Progenitor cell of endocrine pancreas (in vitro differentiated cells): ENCODE measurements around the gene YWHAB. TPM values are rescaled to one million over a fixed set of nuclear protein-coding genes. Genes with fewer than 3 reads are reported as not detected.
"Not testable (repeated sequence)": the region's sequence is repeated elsewhere in the genome, so short reads cannot be mapped to it uniquely, and the experiment has no call there.

Experiments used
- DNase-seq: peaks from one replicate; pipeline ENCODE4 v3.0.0; 2021; ENCODE audit warnings: low spot score; ENCODE audit not compliant: unreplicated experiment
- H3K27ac Mint-ChIP-seq: 2 replicates; pipeline ENCODE4 v1.8.0; 2021; ENCODE audit warnings: mild to moderate bottlenecking, moderate library complexity, mixed read lengths
- H3K27me3 Mint-ChIP-seq: 2 replicates; pipeline ENCODE4 v1.8.0; 2021; ENCODE audit warnings: mixed read lengths
- H3K36me3 Mint-ChIP-seq: 2 replicates; pipeline ENCODE4 v1.8.0; 2022; ENCODE audit warnings: mixed read lengths; ENCODE audit not compliant: insufficient read depth
- H3K4me1 Mint-ChIP-seq: 2 replicates; pipeline ENCODE4 v1.8.0; 2021; ENCODE audit warnings: low read depth, mixed read lengths
- H3K4me3 Mint-ChIP-seq: 2 replicates; pipeline ENCODE4 v1.8.0; 2021; ENCODE audit warnings: low read depth, mild to moderate bottlenecking, moderate library complexity, mixed read lengths
- H3K9me3 Mint-ChIP-seq: 2 replicates; pipeline ENCODE4 v1.8.0; 2021; ENCODE audit warnings: low read depth, mixed read lengths
- total RNA-seq: library from RNA; stranded (reverse); gene quantifications from 2 replicates; pipeline ENCODE4 v1.2.1, GENCODE V29; 2021
- TF ChIP-seq, protein P1 (sequence below): fragments of 200-600 bp; sonication (generic); IDR thresholded peaks from one replicate; pipeline ENCODE4 v1.5.0; 2021; ENCODE audit warnings: antibody characterized with exemption, mild to moderate bottlenecking; ENCODE audit not compliant: unreplicated experiment

The YWHAB gene
- total RNA-seq, 1 donor from 2014 or later, result 125 TPM

DNA sequence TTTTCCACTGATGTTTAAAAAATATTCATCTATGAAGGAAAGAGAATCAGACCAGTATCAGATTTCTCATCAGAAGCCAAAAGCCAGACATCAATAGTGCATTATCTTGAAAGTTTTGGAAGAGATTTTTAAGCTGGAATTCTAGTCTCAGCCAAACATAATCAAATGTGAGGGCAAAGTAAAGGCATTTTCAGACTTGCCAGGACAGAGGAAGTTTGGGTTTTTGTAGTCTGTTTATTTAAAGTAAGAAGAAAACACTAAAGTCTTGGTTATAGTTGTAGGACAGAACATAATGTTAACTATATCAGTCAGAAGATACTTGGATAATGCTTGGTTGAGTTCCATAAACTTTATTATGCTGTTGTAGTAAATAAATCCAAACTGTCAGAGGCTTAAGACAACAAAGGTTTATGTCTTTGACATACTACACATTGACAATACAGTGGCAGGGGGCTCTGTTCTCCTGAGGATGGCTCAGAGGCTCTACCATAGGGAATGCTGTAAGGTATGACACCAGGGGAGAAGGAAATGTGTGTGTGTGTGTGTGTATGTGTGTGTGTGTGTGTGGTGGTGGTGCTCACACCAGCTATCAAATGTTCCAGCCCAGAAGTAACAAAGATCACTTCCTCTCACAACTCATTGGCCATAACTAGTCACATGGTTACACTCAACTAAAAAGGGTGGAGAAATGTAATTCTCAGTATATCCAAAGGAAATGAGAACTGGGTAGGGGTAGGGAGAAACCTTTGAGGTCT, 26.7 kb upstream of the YWHAB start:
- peaks cover 4% of the 10 kb centered on the region for H3K9me3 Mint-ChIP-seq
- TF ChIP-seq, protein P1, sequence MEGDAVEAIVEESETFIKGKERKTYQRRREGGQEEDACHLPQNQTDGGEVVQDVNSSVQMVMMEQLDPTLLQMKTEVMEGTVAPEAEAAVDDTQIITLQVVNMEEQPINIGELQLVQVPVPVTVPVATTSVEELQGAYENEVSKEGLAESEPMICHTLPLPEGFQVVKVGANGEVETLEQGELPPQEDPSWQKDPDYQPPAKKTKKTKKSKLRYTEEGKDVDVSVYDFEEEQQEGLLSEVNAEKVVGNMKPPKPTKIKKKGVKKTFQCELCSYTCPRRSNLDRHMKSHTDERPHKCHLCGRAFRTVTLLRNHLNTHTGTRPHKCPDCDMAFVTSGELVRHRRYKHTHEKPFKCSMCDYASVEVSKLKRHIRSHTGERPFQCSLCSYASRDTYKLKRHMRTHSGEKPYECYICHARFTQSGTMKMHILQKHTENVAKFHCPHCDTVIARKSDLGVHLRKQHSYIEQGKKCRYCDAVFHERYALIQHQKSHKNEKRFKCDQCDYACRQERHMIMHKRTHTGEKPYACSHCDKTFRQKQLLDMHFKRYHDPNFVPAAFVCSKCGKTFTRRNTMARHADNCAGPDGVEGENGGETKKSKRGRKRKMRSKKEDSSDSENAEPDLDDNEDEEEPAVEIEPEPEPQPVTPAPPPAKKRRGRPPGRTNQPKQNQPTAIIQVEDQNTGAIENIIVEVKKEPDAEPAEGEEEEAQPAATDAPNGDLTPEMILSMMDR, result no peak
- DNase-seq, result no peak

DNA sequence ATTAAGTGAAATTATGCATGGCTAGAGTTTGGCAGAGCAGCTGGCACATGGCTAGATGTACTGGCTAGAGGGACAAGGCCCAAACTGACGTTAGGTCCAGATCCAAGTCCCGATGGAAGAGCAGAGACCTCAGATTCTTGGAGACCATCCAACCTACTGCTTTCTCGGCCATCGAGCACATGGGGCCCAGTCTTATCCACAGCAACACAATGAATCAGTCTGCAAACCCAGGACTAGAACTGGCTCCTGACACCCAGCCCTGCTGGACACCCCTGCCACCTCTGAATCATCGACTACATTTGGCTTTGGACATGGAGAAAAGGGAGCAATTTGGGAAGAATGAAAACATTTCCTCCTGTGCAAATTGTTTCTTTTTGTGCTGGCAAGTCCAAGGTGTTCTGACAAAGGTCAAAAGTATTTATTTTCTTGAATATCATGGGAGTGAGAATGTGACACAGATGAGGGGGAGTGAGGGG, 23.9 kb upstream of the YWHAB start:
- Mint-ChIP-seq H3K27ac (peak overlapping the region; percentile 80), H3K9me3 (no peaks in the 10 kb centered on the region), H3K4me1 (peaks cover 19% of the 10 kb centered on the region), H3K4me3 (no peak overlapping the region), H3K27me3 (no peaks in the 10 kb centered on the region), H3K36me3 (no peaks in the 10 kb centered on the region)
- DNase-seq, result no peak
- TF ChIP-seq, protein P1, result no peak

More for the DNA sequence above, 26.7 kb upstream of the YWHAB start:
- Mint-ChIP-seq H3K4me3 (no peak overlapping the region), H3K4me1 (peaks cover 18% of the 10 kb centered on the region), H3K27me3 (no peaks in the 10 kb centered on the region), H3K36me3 (no peaks in the 10 kb centered on the region), H3K27ac (no peak overlapping the region)

DNA sequence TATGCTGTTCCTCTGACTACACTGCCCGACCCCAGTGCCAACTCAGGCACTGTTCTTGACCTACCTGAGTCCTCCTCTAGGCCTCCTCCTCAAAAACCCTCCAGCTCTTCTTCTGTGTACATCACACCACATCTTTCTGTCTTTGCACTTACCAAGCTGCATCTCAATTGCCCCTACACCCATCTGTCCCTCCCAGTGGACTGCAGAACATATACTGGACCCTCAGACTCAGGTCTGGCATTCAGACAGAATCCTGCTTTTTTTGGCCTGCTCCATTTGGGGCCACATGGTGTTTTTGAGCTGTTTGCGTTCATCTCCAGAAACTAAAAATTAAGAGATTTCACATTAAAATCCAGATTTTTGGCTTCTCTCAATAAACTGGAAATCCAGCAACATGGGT, 23.2 kb upstream of the YWHAB start:
- H3K9me3 Mint-ChIP-seq, result no peaks in the 10 kb centered on the region
- no peak overlapping the region for H3K4me3 Mint-ChIP-seq
- no peaks in the 10 kb centered on the region for H3K36me3 Mint-ChIP-seq
- no peak overlapping the region for H3K27ac Mint-ChIP-seq
- no peak for DNase-seq
- no peaks in the 10 kb centered on the region for H3K27me3 Mint-ChIP-seq
- H3K4me1 Mint-ChIP-seq, result peaks cover 19% of the 10 kb centered on the region
- TF ChIP-seq, protein P1, result no peak

DNA sequence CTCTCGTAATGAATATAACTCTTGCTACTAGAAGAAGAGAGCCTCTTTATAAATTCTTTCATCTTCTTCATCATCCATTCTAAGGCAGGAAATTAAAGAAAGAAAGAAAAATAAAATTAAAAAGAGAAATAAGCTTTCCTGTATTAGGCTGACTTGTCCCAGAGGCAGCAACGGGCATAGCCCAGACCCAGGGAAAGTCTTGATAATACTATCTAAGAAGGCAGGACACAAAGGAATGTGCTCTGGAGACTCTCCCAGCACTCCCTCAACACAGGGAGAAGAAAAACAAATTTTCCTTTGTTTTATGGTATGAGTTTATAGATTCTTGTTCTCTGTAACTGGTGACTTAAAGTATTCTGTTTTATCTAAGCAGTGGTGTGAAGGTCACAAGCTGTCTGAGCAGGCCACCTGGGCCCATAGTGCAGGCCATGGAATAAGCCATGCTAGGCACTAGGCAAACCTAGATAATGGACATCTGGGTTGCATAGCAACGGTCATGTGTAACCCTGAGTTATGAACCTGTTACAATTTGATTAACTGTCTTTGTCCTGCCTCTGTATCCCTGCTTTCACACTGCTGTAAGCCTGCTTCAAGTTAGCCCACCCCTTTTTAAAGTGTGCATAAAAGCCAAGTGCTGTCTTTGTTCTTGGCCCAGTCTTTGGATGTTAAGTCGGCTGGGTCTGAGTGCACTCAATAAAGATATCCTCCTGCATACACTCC, 22.0 kb upstream of the YWHAB start:
- not testable (repeated sequence) for H3K36me3 Mint-ChIP-seq, H3K27me3 Mint-ChIP-seq, H3K4me3 Mint-ChIP-seq, H3K9me3 Mint-ChIP-seq, DNase-seq
- H3K4me1 Mint-ChIP-seq, result peaks cover 19% of the 10 kb centered on the region
- H3K27ac Mint-ChIP-seq, result peak overlapping the region; percentile 92

DNA sequence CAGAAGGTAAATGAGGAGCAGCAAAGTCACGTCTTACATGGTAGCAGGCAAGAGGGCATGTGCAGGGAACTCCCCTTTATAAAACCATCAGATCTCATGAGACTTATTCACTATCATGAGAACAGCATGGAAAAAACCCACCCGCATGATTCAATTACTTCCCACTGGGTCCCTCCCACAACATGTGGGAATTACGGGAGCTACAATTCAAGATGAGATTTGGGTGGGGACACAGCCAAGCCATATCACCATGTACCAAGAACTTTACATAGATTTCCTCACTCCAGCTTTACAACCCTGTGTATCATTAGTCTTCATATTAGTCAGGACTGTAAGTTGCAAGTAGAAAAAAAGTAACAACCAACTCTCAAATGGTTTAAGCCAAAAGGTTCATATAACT, 21.0 kb upstream of the YWHAB start:
- Mint-ChIP-seq H3K4me1 (peaks cover 19% of the 10 kb centered on the region), H3K27me3 (peaks cover 13% of the 10 kb centered on the region)
- not testable (repeated sequence) for H3K36me3 Mint-ChIP-seq, H3K4me3 Mint-ChIP-seq, H3K27ac Mint-ChIP-seq, DNase-seq, H3K9me3 Mint-ChIP-seq

DNA sequence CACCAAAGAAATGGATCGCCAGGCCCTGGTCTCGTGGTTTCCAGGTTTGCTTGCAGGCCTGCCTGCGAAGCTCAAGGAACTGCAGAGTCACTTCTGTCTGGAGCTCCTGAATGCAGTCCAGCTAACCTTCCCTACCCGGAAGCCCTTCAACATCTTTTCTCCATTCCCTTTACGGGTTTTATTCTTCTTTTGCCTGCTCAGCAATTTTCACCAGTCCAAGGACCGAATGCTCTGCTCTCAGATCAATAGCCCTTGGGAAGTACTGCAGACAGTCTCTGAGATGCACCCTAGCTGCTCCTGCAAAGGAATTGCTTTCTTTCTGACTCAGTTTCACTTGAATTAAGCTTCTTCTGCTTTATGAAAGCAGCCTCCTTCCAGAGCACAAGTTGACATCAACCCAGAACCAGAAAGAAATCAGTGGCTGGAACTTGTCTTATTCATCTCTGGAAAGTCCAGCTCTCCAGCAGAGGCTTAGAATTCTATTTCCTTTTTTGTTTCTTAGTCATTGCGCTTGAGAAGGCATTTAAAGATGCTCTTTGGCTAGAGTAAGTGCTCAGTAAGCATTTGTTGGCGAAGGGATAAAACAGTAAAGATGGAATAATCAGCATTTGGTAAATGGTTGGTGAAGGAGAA, 18.7 kb upstream of the YWHAB start:
- no peak overlapping the region for H3K4me3 Mint-ChIP-seq
- no peak for DNase-seq
- TF ChIP-seq, protein P1, result no peak
- H3K4me1 Mint-ChIP-seq, result peaks cover 14% of the 10 kb centered on the region
- H3K36me3 Mint-ChIP-seq, result no peaks in the 10 kb centered on the region
- no peak overlapping the region for H3K27ac Mint-ChIP-seq
- H3K9me3 Mint-ChIP-seq, result no peaks in the 10 kb centered on the region
- H3K27me3 Mint-ChIP-seq, result peaks cover 19% of the 10 kb centered on the region
